GM18498 (cell line): ENCODE data around the gene CECR2.

Source experiments
- ATAC-seq: cut with Tn5 transposase; IDR thresholded peaks from one replicate; pipeline ENCODE4 v1.9.1; 2021; ENCODE audit warnings: mild to moderate bottlenecking, moderate library complexity; ENCODE audit not compliant: unreplicated experiment

Gene CECR2

DNA sequence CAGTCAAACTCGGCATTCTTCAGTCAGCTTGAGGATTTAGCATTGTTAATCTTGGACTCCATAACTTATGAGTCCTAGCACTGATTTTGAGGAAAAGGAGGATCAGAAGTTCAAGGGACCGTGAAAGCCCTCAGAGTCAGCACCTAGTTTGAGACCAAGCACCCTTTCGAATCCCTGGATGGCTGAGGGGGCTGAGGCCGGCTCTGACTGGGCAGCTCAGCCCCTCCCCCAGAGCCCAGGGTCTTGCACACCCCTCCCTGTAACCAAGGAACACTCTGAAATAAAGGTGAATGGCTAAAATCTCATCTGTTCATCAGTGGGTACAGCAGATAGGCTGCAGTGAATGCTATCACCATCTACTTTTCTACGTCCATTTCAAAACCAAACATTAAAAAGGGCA lies 221.3 kb downstream of the CECR2 start:
- ATAC-seq = no peak

DNA sequence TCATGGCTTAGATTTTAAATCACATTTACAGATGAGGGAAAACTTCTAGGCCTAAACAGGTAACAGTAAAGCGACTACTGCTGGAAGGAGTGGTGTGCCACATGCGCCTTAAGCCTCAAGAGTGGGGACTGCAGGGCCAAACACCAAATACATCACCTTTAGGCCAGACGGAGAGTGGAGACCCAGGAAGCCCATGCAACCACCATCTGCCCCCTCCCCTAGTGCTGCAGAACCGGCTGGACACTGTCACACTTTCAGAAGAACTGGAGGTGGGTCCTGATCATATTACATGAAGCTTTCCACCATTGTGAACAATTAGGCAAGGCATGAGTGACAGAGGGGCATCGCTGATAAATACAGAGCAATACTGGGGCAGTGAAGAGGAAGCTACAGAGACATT lies 222.9 kb downstream of the CECR2 start:
- ATAC-seq = no peak

GRCh38 chr22:17596226-17596625 lies 227.0 kb downstream of the CECR2 start:
- ATAC-seq = no peak

DNA sequence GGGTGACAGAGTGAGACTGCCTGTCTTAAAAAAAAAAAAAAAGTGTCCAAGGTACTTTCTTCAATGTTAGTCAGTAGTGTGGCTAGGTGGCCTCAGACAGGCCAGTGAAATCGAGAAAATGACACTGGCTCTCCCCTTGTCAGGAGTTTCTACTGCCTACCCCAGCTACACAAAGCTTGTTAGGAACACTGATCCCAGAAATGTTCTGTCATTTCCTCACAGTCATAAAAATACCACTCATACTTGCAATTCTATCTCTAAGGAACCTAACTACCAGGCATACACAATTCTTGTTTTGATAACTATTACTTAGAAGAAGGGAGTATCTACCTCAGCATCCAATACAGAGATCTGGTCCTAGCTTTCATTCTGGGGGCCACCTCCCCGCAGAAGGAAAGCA lies 228.0 kb downstream of the CECR2 start:
- ATAC-seq = no peak

- ATAC-seq = no peak
Measured at GRCh38 chr22:17598318-17598717, 229.1 kb downstream of the CECR2 start.

- no peak for ATAC-seq
Measured at GRCh38 chr22:17601031-17601430, 231.8 kb downstream of the CECR2 start.

DNA sequence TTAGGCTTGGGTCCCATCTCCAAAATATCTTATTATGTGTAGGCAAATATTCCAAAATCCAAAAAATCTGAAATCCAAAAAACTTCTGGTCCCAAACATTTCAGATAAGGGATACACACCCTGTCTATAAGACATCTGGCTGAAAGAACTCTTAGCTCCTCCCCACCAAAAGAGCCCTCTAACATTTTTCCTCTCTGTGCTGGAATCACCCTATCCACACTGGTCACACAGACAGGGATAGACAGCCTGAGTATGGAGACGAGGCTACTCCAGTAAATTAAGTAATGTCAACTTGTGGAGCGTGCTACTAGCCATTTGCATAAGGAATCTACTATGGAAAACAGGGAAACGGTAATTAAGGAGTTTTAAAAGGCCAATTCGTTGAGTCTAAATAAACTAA lies 234.4 kb downstream of the CECR2 start:
- ATAC-seq = no peak

DNA sequence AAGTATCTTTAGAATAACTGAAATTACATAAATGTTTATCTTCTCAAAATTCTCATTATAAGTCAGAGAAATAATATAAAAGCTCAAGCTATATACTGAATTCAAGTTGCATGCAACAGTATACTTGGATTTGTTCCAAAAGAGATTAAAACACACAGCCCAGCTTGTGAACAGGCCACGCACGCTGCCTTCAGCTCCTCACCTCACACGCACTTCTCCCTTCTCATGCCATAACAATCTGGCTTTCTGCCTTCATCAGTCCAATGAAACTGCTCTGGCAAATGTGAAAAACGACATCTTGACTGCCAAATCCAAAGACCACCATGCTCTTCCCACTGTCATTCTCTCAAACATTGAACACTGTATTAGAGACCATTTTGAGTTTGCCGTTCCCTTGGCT lies 237.2 kb downstream of the CECR2 start:
- ATAC-seq = no peak
